ENCODE results near the gene RAPGEFL1. TPM values are rescaled to one million over a fixed set of nuclear protein-coding genes. Genes with fewer than 3 reads are reported as not detected.

Gene RAPGEFL1, protein sequence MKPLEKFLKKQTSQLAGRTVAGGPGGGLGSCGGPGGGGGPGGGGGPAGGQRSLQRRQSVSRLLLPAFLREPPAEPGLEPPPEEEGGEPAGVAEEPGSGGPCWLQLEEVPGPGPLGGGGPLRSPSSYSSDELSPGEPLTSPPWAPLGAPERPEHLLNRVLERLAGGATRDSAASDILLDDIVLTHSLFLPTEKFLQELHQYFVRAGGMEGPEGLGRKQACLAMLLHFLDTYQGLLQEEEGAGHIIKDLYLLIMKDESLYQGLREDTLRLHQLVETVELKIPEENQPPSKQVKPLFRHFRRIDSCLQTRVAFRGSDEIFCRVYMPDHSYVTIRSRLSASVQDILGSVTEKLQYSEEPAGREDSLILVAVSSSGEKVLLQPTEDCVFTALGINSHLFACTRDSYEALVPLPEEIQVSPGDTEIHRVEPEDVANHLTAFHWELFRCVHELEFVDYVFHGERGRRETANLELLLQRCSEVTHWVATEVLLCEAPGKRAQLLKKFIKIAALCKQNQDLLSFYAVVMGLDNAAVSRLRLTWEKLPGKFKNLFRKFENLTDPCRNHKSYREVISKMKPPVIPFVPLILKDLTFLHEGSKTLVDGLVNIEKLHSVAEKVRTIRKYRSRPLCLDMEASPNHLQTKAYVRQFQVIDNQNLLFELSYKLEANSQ
- 0.84 and 0.89 TPM in 2 replicates for total RNA-seq

DNA sequence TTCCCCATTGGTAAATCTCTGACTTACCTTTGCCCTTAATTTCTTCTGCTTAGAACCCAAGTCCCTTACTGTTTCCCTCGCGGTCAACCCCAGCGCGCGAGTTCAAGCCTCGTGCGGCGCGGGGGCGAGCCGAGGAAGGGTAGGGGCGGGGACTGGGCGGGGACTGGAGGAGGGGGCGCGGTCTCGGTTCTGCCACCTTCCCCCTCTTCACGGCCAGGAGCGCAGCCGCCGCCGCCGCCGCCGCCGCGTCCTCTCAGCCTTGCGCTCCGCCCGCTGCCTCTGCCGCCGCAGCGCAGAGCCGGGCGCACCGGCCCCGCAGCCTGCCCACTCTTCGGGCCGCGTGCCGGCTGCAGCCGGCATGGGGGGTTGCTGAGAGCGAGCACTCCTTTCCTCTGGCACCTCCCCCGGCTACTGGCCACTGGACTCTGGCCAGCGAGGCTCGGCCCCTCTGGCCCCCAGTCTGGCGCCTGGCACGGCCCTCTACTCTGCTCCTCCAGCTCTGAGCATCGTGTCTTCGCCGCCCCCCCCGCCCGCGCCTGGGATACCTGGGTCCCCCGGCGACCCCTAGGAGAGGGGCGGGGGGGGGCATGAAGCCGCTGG, at the start of gene RAPGEFL1:
Gene RAPGEFL1, plus strand, starts transcription at position 196 of the 600 bp plus-strand sequence. Its CDS starts 392 bp downstream, at position 588.

DNA sequence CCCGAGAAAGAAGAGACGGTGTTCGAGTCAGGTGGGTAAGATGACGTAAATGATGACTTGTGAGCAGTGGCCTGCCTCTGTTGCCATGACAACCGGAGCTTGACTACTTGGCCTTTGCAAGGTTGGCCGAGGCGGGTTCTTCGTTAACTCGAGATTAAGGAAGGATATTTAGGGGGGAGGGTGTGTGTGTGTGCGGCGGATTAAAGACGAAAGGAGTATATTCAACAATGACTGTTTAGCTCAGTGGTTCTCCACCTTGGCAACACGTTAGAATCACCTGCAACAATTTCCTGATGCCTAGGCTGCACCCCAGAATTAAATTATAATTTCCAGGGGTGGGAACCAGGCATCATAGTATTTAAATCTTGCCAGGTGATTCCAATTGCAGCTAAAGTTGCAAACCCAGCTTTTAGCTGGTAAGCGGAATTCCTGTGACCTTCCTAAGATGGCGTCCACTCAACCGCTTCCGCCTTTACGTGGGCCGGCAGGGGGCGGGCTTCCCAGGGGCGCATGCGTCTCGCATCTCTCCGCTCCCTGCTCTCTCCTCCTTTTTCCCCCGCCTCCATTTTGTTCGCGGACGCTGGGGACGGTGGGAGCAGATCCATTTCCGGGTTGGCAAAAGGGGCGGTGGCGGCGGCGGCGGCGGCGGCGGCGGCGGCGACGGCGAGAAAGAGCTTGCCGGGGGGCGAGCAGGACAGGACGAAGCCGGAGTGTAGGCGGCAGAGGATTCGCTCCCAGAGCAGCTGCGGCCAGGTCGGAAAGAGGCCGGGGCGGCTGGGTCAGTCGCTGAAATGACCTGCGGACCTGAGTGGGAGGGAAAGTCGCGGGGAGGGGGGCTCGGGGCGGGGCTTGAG, 41.7 kb downstream of the RAPGEFL1 start, which contains the start of gene WIPF2:
Gene WIPF2, plus strand, starts transcription at position 565 of the 854 bp plus-strand sequence. CDS start 37,156 bp downstream, outside the sequence.

Other genes with a start within 250 kb of the RAPGEFL1 start
- gene ORMDL3, start 249.9 kb upstream of the RAPGEFL1 start, total RNA-seq, result 24.4 and 32.1 TPM in 2 replicates
- gene LRRC3C, start 249.7 kb upstream of the RAPGEFL1 start, total RNA-seq, result not detected in 2 replicates
- gene GSDMA, start 214.5 kb upstream of the RAPGEFL1 start, total RNA-seq, result not detected in 2 replicates
- gene PSMD3, start 196.7 kb upstream of the RAPGEFL1 start, total RNA-seq, result 149 TPM in 2 replicates
- gene CSF3, start 162.0 kb upstream of the RAPGEFL1 start, total RNA-seq, result 1.3 and 2.7 TPM in 2 replicates
- 86.4 and 90.4 TPM in 2 replicates for gene MED24, start 123.1 kb upstream of the RAPGEFL1 start, total RNA-seq
- gene THRA, start 114.5 kb upstream of the RAPGEFL1 start, total RNA-seq, result 24.5 and 24.7 TPM in 2 replicates
- gene NR1D1, start 76.9 kb upstream of the RAPGEFL1 start, total RNA-seq, result 1.3 and 1.8 TPM in 2 replicates
- gene MSL1, start 55.5 kb upstream of the RAPGEFL1 start, total RNA-seq, result 36.1 and 46.1 TPM in 2 replicates
- 28.8 and 32.1 TPM in 2 replicates for gene CASC3, start 36.9 kb upstream of the RAPGEFL1 start, total RNA-seq
- gene WIPF2, start 41.8 kb downstream of the RAPGEFL1 start, total RNA-seq, result 5.4 and 5.5 TPM in 2 replicates
- 23.7 and 27.1 TPM in 2 replicates for gene CDC6, start 110.4 kb downstream of the RAPGEFL1 start, total RNA-seq
- gene RARA, start 131.7 kb downstream of the RAPGEFL1 start, total RNA-seq, result 16.1 and 18.5 TPM in 2 replicates
- 0.89 and 3.0 TPM in 2 replicates for gene GJD3, start 187.3 kb downstream of the RAPGEFL1 start, total RNA-seq
- 107 and 127 TPM in 2 replicates for gene TOP2A, start 240.4 kb downstream of the RAPGEFL1 start, total RNA-seq